B cell (primary cell): ENCODE measurements around the gene CNPY3. TPM values are rescaled to one million over a fixed set of nuclear protein-coding genes. Genes with fewer than 3 reads are reported as not detected.

ENCODE experiments used
- ATAC-seq: fragments of 200-7000 bp; cut with Tn5 transposase; one replicate; pipeline ENCODE4 v1.10.0; 2021; ENCODE audit warnings: low read depth, mild to moderate bottlenecking, moderate number of reproducible peaks, moderate library complexity
- CTCF ChIA-PET: fragments of 350-600 bp; sonication (Branson Sonifier 250); formaldehyde crosslinking; loops from one replicate; lab custom pipeline; 2021; ENCODE audit warnings: antibody characterized with exemption, inconsistent platforms; lab: Charles Lee
- POLR2A ChIA-PET: fragments of 350-600 bp; sonication (Branson Sonifier 250); formaldehyde crosslinking; loops from one replicate; lab custom pipeline; 2021; ENCODE audit warnings: antibody characterized with exemption; lab: Charles Lee
- DNase-seq: peaks from one replicate; pipeline ENCODE4 v3.0.0; 2013
- H2AFZ ChIP-seq: 2 replicates; pipeline ENCODE4 v1.6.1; 2012; ENCODE audit warnings: mild to moderate bottlenecking, low read depth, low read length; ENCODE audit not compliant: insufficient read depth, poor library complexity, severe bottlenecking
- H3K27ac ChIP-seq, 2 donors: 1 replicate in 1 of 2; 2 replicates in 1 of 2; pipeline ENCODE4 v1.5.1; 2012 to 2013; ENCODE audit warnings: low read length in 2 of 2, mild to moderate bottlenecking in 2 of 2, moderate library complexity in 1 of 2
- H3K27me3 ChIP-seq, 4 experiments: fragments of 200-600 bp in 1 of 4; sonication (generic) in 1 of 4; replicated peaks in 1 of 4; 1 replicate in 2 of 4; 2 replicates in 2 of 4; pipeline versions ENCODE4 v1.6.1 to v1.7.0; 2013 to 2016; ENCODE audit warnings: low read length in 3 of 4, mild to moderate bottlenecking in 2 of 4, mixed read lengths in 1 of 4, moderate library complexity in 1 of 4; ENCODE audit not compliant: insufficient read depth in 4 of 4, control insufficient read depth in 3 of 4; ENCODE audit errors: control extremely low read depth in 1 of 4
- H3K36me3 ChIP-seq, 2 experiments: replicated peaks in 1 of 2; 1 replicate in 1 of 2; 2 replicates in 1 of 2; pipeline versions ENCODE4 v1.6.1 to v1.7.1; 2013; ENCODE audit warnings: low read length in 1 of 2; ENCODE audit not compliant: insufficient read depth in 2 of 2, control insufficient read depth in 1 of 2; ENCODE audit errors: control extremely low read depth in 1 of 2, extremely low read depth in 1 of 2
- H3K4me1 ChIP-seq, 2 donors: fragments of 200-600 bp in 1 of 2; sonication (generic) in 1 of 2; 1 replicate in 1 of 2; 2 replicates in 1 of 2; pipeline versions ENCODE4 v1.5.1 to v1.6.1; 2013 to 2017; ENCODE audit warnings: low read length in 2 of 2; ENCODE audit not compliant: control insufficient read depth in 2 of 2, insufficient read depth in 2 of 2
- H3K4me2 ChIP-seq: replicated peaks from 2 replicates; pipeline ENCODE3; 2012; ENCODE audit warnings: mild to moderate bottlenecking, low read depth, low read length; ENCODE audit not compliant: poor library complexity, severe bottlenecking
- H3K4me3 ChIP-seq, 5 experiments: fragments of 200-600 bp in 1 of 5; sonication (generic) in 1 of 5; 1 replicate in 3 of 5; 2 replicates in 2 of 5; pipeline versions ENCODE4 v1.5.1 to v1.7.0; 2011 to 2016; ENCODE audit warnings: low read length in 4 of 5, mild to moderate bottlenecking in 4 of 5, low read depth in 2 of 5, control low read depth in 1 of 5, moderate library complexity in 1 of 5; ENCODE audit not compliant: insufficient read depth in 1 of 5; ENCODE audit errors: control extremely low read depth in 1 of 5, extremely low read depth in 1 of 5
- H3K79me2 ChIP-seq: fragments of 200-600 bp; sonication (generic); one replicate; pipeline ENCODE4 v1.6.0; 2016; ENCODE audit warnings: low read length; ENCODE audit not compliant: control insufficient read depth, insufficient read depth
- H3K9ac ChIP-seq: fragments of 200-600 bp; sonication (generic); 2 replicates; pipeline ENCODE4 v1.6.1; 2017; ENCODE audit warnings: mild to moderate bottlenecking, low read length, moderate library complexity
- H3K9me3 ChIP-seq, 3 donors: one replicate each; pipeline versions ENCODE4 v1.6.1 to v1.7.1; 2013; ENCODE audit warnings: low read length in 2 of 3; ENCODE audit not compliant: control insufficient read depth in 2 of 3, insufficient read depth in 1 of 3; ENCODE audit errors: control extremely low read depth in 1 of 3
- H4K20me1 ChIP-seq: 2 replicates; pipeline ENCODE4 v1.6.0; 2012; ENCODE audit warnings: mild to moderate bottlenecking, low read length; ENCODE audit not compliant: insufficient read depth, control insufficient read depth, poor library complexity, severe bottlenecking
- H3K27ac Mint-ChIP-seq: one replicate; pipeline ENCODE4 v1.8.0; 2021; ENCODE audit warnings: mixed read lengths
- H3K27me3 Mint-ChIP-seq: one replicate; pipeline ENCODE4 v1.8.0; 2021; ENCODE audit warnings: mixed read lengths
- H3K4me1 Mint-ChIP-seq: one replicate; pipeline ENCODE4 v1.8.0; 2021; ENCODE audit warnings: mixed read lengths
- H3K4me3 Mint-ChIP-seq: one replicate; pipeline ENCODE4 v1.8.0; 2021; ENCODE audit warnings: mixed read lengths
- H3K9me3 Mint-ChIP-seq: one replicate; pipeline ENCODE4 v1.8.0; 2022; ENCODE audit warnings: mixed read lengths; ENCODE audit not compliant: insufficient read depth
- CTCF ChIP-seq: fragments of 200-600 bp; IDR thresholded peaks from one replicate; pipeline ENCODE4 v1.8.0; 2022; ENCODE audit warnings: antibody characterized with exemption, mild to moderate bottlenecking
- EZH2 ChIP-seq: IDR thresholded peaks from 2 replicates; pipeline ENCODE4 v1.6.1; 2012; ENCODE audit warnings: borderline replicate concordance, low read depth, mild to moderate bottlenecking, moderate library complexity, low read length; ENCODE audit not compliant: insufficient read depth, poor library complexity, severe bottlenecking
- WGBS: methylation state at CpG from one replicate; pipeline ENCODE4 v1.1.5; 2013; ENCODE audit warnings: missing lambda C conversion rate; ENCODE audit not compliant: insufficient coverage; 5-methylcytosine and 5-hydroxymethylcytosine counted together
- intact Hi-C: fragments of 100-400 bp; cut with micrococcal nuclease; formaldehyde crosslinking; loops from one replicate; pipeline ENCODE4 v1.10.0; 2022
- polyA plus RNA-seq: library from polyadenylated mRNA; depleted of rRNA; stranded (reverse); fragments of >200 nt; gene quantifications from 2 replicates; pipeline ENCODE4 v1.2.3, GENCODE V29; 2012
- total RNA-seq, 2 donors: library from RNA; stranded (reverse); fragments of 120-200 nt in 1 of 2; gene quantifications; 1 replicate in 1 of 2; 2 replicates in 1 of 2; pipeline versions ENCODE4 v1.2.3 to v1.2.4, GENCODE V29; 2013 to 2022

The CNPY3 gene
- total and polyA plus RNA-seq, 2 donors (not counting 1 experiment from before 2014, with no cell fraction given) = 123 to 163 TPM

GRCh38 chr6:42968126-42968701, 38.9 kb downstream of the CNPY3 start:
- H3K27ac ChIP-seq = no peak overlapping the region
- ATAC-seq (no peak), DNase-seq (no peak)
- H2AFZ ChIP-seq = no peak overlapping the region
- Mint-ChIP-seq H3K4me3 (no peak overlapping the region), H3K27ac (no peak overlapping the region), H3K9me3 (no peaks in the 10 kb centered on the region), H3K4me1 (no peaks in the 10 kb centered on the region), H3K27me3 (no peaks in the 10 kb centered on the region)
- no peaks in the 10 kb centered on the region for H3K27me3 ChIP-seq
- TF ChIP-seq EZH2 (no peak), CTCF (no peak)
- peaks cover 8% of the 10 kb centered on the region for H4K20me1 ChIP-seq
- H3K4me2 ChIP-seq = no peak overlapping the region
- no peaks in the 10 kb centered on the region for H3K79me2 ChIP-seq
- no peak overlapping the region for H3K4me3 ChIP-seq
- intact Hi-C loops = no loop called here
- no peaks in the 10 kb centered on the region for H3K9me3 ChIP-seq
- CTCF ChIA-PET = no interaction called here
- no peak overlapping the region for H3K9ac ChIP-seq
- WGBS = 98% methylated on average over 6 of the region's 12 CpGs
- no peaks in the 10 kb centered on the region for H3K4me1 ChIP-seq
- peaks cover 0 to 59% of the 10 kb centered on the region in 2 experiments for H3K36me3 ChIP-seq
- POLR2A ChIA-PET = interaction anchor here (0.7 to 1.4 kb wide), 2 partner anchors 16 to 313 kb away, joined by 3 to 8 read pairs; partner anchors contain the start of gene PPP2R5D

- H3K9me3 ChIP-seq = no peaks in the 10 kb centered on the region
- Mint-ChIP-seq H3K27ac (no peak overlapping the region), H3K4me3 (no peak overlapping the region), H3K9me3 (no peaks in the 10 kb centered on the region), H3K27me3 (no peaks in the 10 kb centered on the region), H3K4me1 (peaks cover 2% of the 10 kb centered on the region)
- H3K27ac ChIP-seq = no peak overlapping the region
- no peak overlapping the region for H2AFZ ChIP-seq
- 95% methylated on average over 2 of the region's 4 CpGs for WGBS
- CTCF ChIA-PET = no interaction called here
- ATAC-seq (no peak), DNase-seq (no peak)
- TF ChIP-seq EZH2 (no peak), CTCF (no peak)
- no peak overlapping the region for H3K4me3 ChIP-seq
- no peaks in the 10 kb centered on the region for H3K79me2 ChIP-seq
- H3K36me3 ChIP-seq = peaks cover 0 to 58% of the 10 kb centered on the region in 2 experiments
- H3K4me2 ChIP-seq = no peak overlapping the region
- intact Hi-C loops = no loop called here
- no peaks in the 10 kb centered on the region for H3K27me3 ChIP-seq
- no peak overlapping the region for H3K9ac ChIP-seq
- H4K20me1 ChIP-seq = peaks cover 8% of the 10 kb centered on the region
- POLR2A ChIA-PET = no interaction called here
- H3K4me1 ChIP-seq = no peaks in the 10 kb centered on the region
Observed at GRCh38 chr6:42968783-42969182, 39.5 kb downstream of the CNPY3 start.
